ENCODE measurements around the gene FRRS1.

Gene FRRS1

GRCh38 chr1:99768524-99769245, 2.2 kb upstream of the FRRS1 start:
- no peak for TF ChIP-seq CTCF (IDR thresholded peaks at IDR 0.05; ENCODE audit: control insufficient read depth, extremely low read depth, insufficient read depth)

GRCh38 chr1:99768104-99768503, 1.7 kb upstream of the FRRS1 start:
- TF ChIP-seq CTCF (IDR thresholded peaks at IDR 0.05; ENCODE audit: control insufficient read depth, extremely low read depth, insufficient read depth): no peak
- no peak for DNase-seq (ENCODE audit: low read depth)
- H3K4me3 ChIP-seq (ENCODE audit: low read depth, low read length): no peak overlapping the region

More at GRCh38 chr1:99768524-99769245, 2.2 kb upstream of the FRRS1 start:
- H3K4me3 ChIP-seq (ENCODE audit: low read depth, low read length): no peak overlapping the region
- DNase-seq (ENCODE audit: low read depth): no peak

- no peak for TF ChIP-seq CTCF (IDR thresholded peaks at IDR 0.05; ENCODE audit: control insufficient read depth, extremely low read depth, insufficient read depth)
- DNase-seq (ENCODE audit: low read depth): no peak
- H3K4me3 ChIP-seq (ENCODE audit: low read depth, low read length): no peak overlapping the region
Observed at GRCh38 chr1:99764909-99765308, 1.5 kb downstream of the FRRS1 start.

GRCh38 chr1:99764439-99764838, 2.0 kb downstream of the FRRS1 start:
- no peak for DNase-seq (ENCODE audit: low read depth)
- TF ChIP-seq CTCF (IDR thresholded peaks at IDR 0.05; ENCODE audit: control insufficient read depth, extremely low read depth, insufficient read depth): no peak

GRCh38 chr1:99763956-99764355, 2.5 kb downstream of the FRRS1 start:
- no peak for DNase-seq (ENCODE audit: low read depth)
- no peak for TF ChIP-seq CTCF (IDR thresholded peaks at IDR 0.05; ENCODE audit: control insufficient read depth, extremely low read depth, insufficient read depth)
- no peak overlapping the region for H3K4me3 ChIP-seq (ENCODE audit: low read depth, low read length)

More at GRCh38 chr1:99764439-99764838, 2.0 kb downstream of the FRRS1 start:
- H3K4me3 ChIP-seq (ENCODE audit: low read depth, low read length): no peak overlapping the region

GRCh38 chr1:99761774-99762173, 4.7 kb downstream of the FRRS1 start:
- no peak for TF ChIP-seq CTCF (IDR thresholded peaks at IDR 0.05; ENCODE audit: control insufficient read depth, extremely low read depth, insufficient read depth)
- no peak overlapping the region for H3K4me3 ChIP-seq (ENCODE audit: low read depth, low read length)
- no peak for DNase-seq (ENCODE audit: low read depth)

Measured in LNCaP clone FGC (cell line).